PC-3 (cell line): ENCODE measurements around the gene SLC12A3. TPM values are rescaled to one million over a fixed set of nuclear protein-coding genes. Genes with fewer than 3 reads are reported as not detected.

ENCODE experiments used
- ATAC-seq: fragments of 200-7000 bp; cut with Tn5 transposase; 2 replicates; pipeline ENCODE4 v1.9.1; 2020; ENCODE audit warnings: mild to moderate bottlenecking, moderate library complexity
- BruUV-seq: library from RNA; stranded (reverse); fragments of 400-500 nt; replicated peaks from 2 replicates; lab custom pipeline; 2021; lab: Mats Ljungman, UMichigan
- CTCF ChIA-PET: fragments of 300-600 bp; sonication (Branson Sonifier 250); formaldehyde crosslinking; loops from one replicate; lab custom pipeline; 2022; ENCODE audit warnings: antibody characterized with exemption; lab: Charles Lee
- POLR2A ChIA-PET: fragments of 300-600 bp; sonication (Branson Sonifier 250); formaldehyde crosslinking; loops from one replicate; lab custom pipeline; 2022; ENCODE audit warnings: antibody characterized with exemption; ENCODE audit not compliant: unreplicated experiment; lab: Charles Lee
- DNase-seq: peaks from one replicate; pipeline ENCODE4 v3.0.0-alpha.2; 2015
- H2AFZ ChIP-seq: fragments of 300-600 bp; sonication (generic); 2 replicates; pipeline ENCODE4 v1.6.0; 2016; ENCODE audit warnings: antibody characterized with exemption, low read length
- H3F3A ChIP-seq: fragments of 300-600 bp; sonication (generic); one replicate; pipeline ENCODE4 v1.6.0; 2017; ENCODE audit warnings: antibody characterized with exemption, low read length, control low read depth, mild to moderate bottlenecking; ENCODE audit not compliant: unreplicated experiment
- H3K27ac ChIP-seq: fragments of 300-600 bp; sonication (generic); 2 replicates; pipeline ENCODE4 v1.5.1; 2016; ENCODE audit warnings: mild to moderate bottlenecking, low read length
- H3K27me3 ChIP-seq: fragments of 300-600 bp; sonication (generic); 2 replicates; pipeline ENCODE4 v1.6.1; 2016; ENCODE audit warnings: low read length, mixed read lengths
- H3K36me3 ChIP-seq: fragments of 300-600 bp; sonication (generic); 2 replicates; pipeline ENCODE4 v1.6.1; 2016; ENCODE audit warnings: low read depth, mixed run types, low read length, mixed read lengths
- H3K4me1 ChIP-seq: fragments of 300-600 bp; sonication (generic); 2 replicates; pipeline ENCODE4 v1.5.1; 2016; ENCODE audit warnings: low read length; ENCODE audit not compliant: insufficient read depth
- H3K4me2 ChIP-seq: fragments of 300-600 bp; sonication (generic); 2 replicates; pipeline ENCODE4 v1.6.0; 2016; ENCODE audit warnings: low read length
- H3K4me3 ChIP-seq: fragments of 300-600 bp; sonication (generic); 2 replicates; pipeline ENCODE4 v1.5.1; 2016; ENCODE audit warnings: mild to moderate bottlenecking, low read length, mixed read lengths
- H3K79me2 ChIP-seq: fragments of 300-600 bp; sonication (generic); 2 replicates; pipeline ENCODE4 v1.6.1; 2017; ENCODE audit warnings: low read length, mixed read lengths
- H3K9ac ChIP-seq: fragments of 300-600 bp; sonication (generic); 2 replicates; pipeline ENCODE4 v1.6.0; 2016; ENCODE audit warnings: mild to moderate bottlenecking, low read length
- H3K9me2 ChIP-seq: fragments of 300-600 bp; sonication (generic); replicated peaks from 2 replicates; pipeline ENCODE4 v1.6.1; 2016; ENCODE audit warnings: mixed run types, low read length, mixed read lengths
- H3K9me3 ChIP-seq: fragments of 300-600 bp; sonication (generic); 2 replicates; pipeline ENCODE4 v1.6.1; 2016; ENCODE audit warnings: low read length, mixed read lengths
- H4K20me1 ChIP-seq: fragments of 300-600 bp; sonication (generic); 2 replicates; pipeline ENCODE4 v1.6.1; 2016; ENCODE audit warnings: low read length, mixed read lengths
- CTCF ChIP-seq: fragments of 300-600 bp; sonication (generic); conservative IDR thresholded peaks from 2 replicates; pipeline ENCODE4 v1.5.1; 2017; ENCODE audit warnings: antibody characterized with exemption, low read depth, mild to moderate bottlenecking, low read length
- EZH2 ChIP-seq: fragments of 300-600 bp; sonication (generic); IDR thresholded peaks from one replicate; pipeline ENCODE4 v1.6.1; 2017; ENCODE audit warnings: antibody characterized with exemption, mild to moderate bottlenecking, low read length; ENCODE audit not compliant: unreplicated experiment
- EZH2phosphoT487 ChIP-seq: fragments of 300-600 bp; sonication (generic); IDR thresholded peaks from 2 replicates; pipeline ENCODE4 v1.6.1; 2018; ENCODE audit warnings: mild to moderate bottlenecking, antibody characterized with exemption, low read length, borderline replicate concordance
- intact Hi-C: fragments of 100-400 bp; cut with micrococcal nuclease; formaldehyde crosslinking; loops from 2 replicates; pipeline ENCODE4 v1.9.0; 2023
- total RNA-seq: library from RNA; depleted of rRNA; stranded (reverse); fragments of >200 nt; gene quantifications from 2 replicates; pipeline ENCODE4 v1.2.3, GENCODE V29; 2014

Gene SLC12A3
- total RNA-seq, 1 experiment from 2014 or later, result not detected

- POLR2A ChIA-PET, result no interaction called here
Measured at GRCh38 chr16:56870276-56870888, 5.4 kb downstream of the SLC12A3 start.

GRCh38 chr16:56871172-56871593 is 6.2 kb downstream of the SLC12A3 start:
- Histone ChIP-seq H3K9me2 (no peaks in the 10 kb centered on the region), H3K79me2 (no peaks in the 10 kb centered on the region), H3K4me2 (no peak overlapping the region), H3K9me3 (no peaks in the 10 kb centered on the region), H3K4me3 (no peak overlapping the region), H2AFZ (no peak overlapping the region), H3K9ac (no peak overlapping the region), H3K27me3 (no peaks in the 10 kb centered on the region), H4K20me1 (no peaks in the 10 kb centered on the region), H3K4me1 (no peaks in the 10 kb centered on the region), H3F3A (no peaks in the 10 kb centered on the region), H3K27ac (no peak overlapping the region), H3K36me3 (no peaks in the 10 kb centered on the region)
- POLR2A ChIA-PET, result no interaction called here
- peak; percentile 12 for DNase-seq
- intact Hi-C loops, result no loop called here
- ATAC-seq, result peak; percentile 54
- no TSS peak for BruUV-seq
- TF ChIP-seq CTCF (no peak), EZH2phosphoT487 (no peak), EZH2 (no peak)
- CTCF ChIA-PET, result no interaction called here

More at GRCh38 chr16:56870276-56870888, 5.4 kb downstream of the SLC12A3 start:
- no TSS peak for BruUV-seq
- no peak overlapping the region for H2AFZ ChIP-seq
- H3K9me2 ChIP-seq, result no peaks in the 10 kb centered on the region
- no peaks in the 10 kb centered on the region for H3K9me3 ChIP-seq
- no peak overlapping the region for H3K4me3 ChIP-seq
- H3K27me3 ChIP-seq, result no peaks in the 10 kb centered on the region
- H3K79me2 ChIP-seq, result no peaks in the 10 kb centered on the region
- no peaks in the 10 kb centered on the region for H3K4me1 ChIP-seq
- CTCF ChIA-PET, result no interaction called here
- no peak overlapping the region for H3K9ac ChIP-seq
- no peaks in the 10 kb centered on the region for H3K36me3 ChIP-seq
- no peak overlapping the region for H3K4me2 ChIP-seq
- H3F3A ChIP-seq, result no peaks in the 10 kb centered on the region
- H4K20me1 ChIP-seq, result no peaks in the 10 kb centered on the region
- TF ChIP-seq EZH2phosphoT487 (no peak), EZH2 (no peak), CTCF (no peak)
- DNase-seq, result no peak
- intact Hi-C loops, result no loop called here
- no peak overlapping the region for H3K27ac ChIP-seq
- ATAC-seq, result no peak

- Histone ChIP-seq H3F3A (no peaks in the 10 kb centered on the region), H4K20me1 (no peaks in the 10 kb centered on the region), H3K4me2 (no peak overlapping the region), H3K79me2 (no peaks in the 10 kb centered on the region), H3K4me1 (no peaks in the 10 kb centered on the region), H3K9me2 (no peaks in the 10 kb centered on the region), H2AFZ (no peak overlapping the region), H3K4me3 (no peak overlapping the region), H3K27me3 (no peaks in the 10 kb centered on the region), H3K9ac (no peak overlapping the region), H3K9me3 (no peaks in the 10 kb centered on the region), H3K27ac (no peak overlapping the region), H3K36me3 (no peaks in the 10 kb centered on the region)
- DNase-seq (no peak), ATAC-seq (no peak)
- no TSS peak for BruUV-seq
- intact Hi-C loops, result no loop called here
- ChIA-PET POLR2A (no interaction called here), CTCF (no interaction called here)
- no peak for TF ChIP-seq EZH2
- no peak for TF ChIP-seq EZH2phosphoT487
- no peak for TF ChIP-seq CTCF
Measured at GRCh38 chr16:56872863-56873391, 7.9 kb downstream of the SLC12A3 start.
